ENCODE measurements around the gene TPP1.

DNA sequence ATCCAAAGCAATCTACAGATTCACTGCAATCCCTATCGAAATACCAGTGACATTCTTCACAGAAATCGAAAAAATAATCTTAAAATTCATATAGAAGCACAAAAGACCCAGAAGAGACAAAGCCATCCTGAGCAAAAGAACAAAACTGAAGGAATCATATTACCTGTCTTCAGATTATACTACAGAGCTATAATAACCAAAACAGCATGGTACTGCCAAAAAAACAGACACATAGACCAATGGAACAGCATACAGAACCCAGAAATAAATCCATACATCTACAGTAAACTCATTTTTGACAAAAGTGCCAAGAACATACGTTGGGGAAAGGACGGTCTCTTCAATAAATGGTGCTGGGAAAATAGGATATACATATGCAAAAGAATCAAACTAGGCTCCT is 34.7 kb downstream of the TPP1 start:
- TF ChIP-seq, protein P1, sequence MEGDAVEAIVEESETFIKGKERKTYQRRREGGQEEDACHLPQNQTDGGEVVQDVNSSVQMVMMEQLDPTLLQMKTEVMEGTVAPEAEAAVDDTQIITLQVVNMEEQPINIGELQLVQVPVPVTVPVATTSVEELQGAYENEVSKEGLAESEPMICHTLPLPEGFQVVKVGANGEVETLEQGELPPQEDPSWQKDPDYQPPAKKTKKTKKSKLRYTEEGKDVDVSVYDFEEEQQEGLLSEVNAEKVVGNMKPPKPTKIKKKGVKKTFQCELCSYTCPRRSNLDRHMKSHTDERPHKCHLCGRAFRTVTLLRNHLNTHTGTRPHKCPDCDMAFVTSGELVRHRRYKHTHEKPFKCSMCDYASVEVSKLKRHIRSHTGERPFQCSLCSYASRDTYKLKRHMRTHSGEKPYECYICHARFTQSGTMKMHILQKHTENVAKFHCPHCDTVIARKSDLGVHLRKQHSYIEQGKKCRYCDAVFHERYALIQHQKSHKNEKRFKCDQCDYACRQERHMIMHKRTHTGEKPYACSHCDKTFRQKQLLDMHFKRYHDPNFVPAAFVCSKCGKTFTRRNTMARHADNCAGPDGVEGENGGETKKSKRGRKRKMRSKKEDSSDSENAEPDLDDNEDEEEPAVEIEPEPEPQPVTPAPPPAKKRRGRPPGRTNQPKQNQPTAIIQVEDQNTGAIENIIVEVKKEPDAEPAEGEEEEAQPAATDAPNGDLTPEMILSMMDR (conservative IDR thresholded peaks at IDR 0.05; ENCODE audit: low read length) = no peak
- TF ChIP-seq EZH2phosphoT487 (IDR thresholded peaks at IDR 0.05; ENCODE audit: borderline replicate concordance) = no peak

All from Loucy (cell line).